Stimulated activated CD4-positive, alpha-beta T cell treated with anti-CD3 and anti-CD28 coated beads, Interleukin-2, amount 100 ng/mL, for 24 hours (primary cell): ENCODE measurements around the gene TRMT2B.
"Not testable (repeated sequence)": the region's sequence is repeated elsewhere in the genome, so short reads cannot be mapped to it uniquely, and the experiment has no call there.

Experiments used
- DNase-seq, 2 donors: peaks; one replicate each; pipeline ENCODE4 v3.0.0-alpha.2; 2020

TRMT2B gene

DNA sequence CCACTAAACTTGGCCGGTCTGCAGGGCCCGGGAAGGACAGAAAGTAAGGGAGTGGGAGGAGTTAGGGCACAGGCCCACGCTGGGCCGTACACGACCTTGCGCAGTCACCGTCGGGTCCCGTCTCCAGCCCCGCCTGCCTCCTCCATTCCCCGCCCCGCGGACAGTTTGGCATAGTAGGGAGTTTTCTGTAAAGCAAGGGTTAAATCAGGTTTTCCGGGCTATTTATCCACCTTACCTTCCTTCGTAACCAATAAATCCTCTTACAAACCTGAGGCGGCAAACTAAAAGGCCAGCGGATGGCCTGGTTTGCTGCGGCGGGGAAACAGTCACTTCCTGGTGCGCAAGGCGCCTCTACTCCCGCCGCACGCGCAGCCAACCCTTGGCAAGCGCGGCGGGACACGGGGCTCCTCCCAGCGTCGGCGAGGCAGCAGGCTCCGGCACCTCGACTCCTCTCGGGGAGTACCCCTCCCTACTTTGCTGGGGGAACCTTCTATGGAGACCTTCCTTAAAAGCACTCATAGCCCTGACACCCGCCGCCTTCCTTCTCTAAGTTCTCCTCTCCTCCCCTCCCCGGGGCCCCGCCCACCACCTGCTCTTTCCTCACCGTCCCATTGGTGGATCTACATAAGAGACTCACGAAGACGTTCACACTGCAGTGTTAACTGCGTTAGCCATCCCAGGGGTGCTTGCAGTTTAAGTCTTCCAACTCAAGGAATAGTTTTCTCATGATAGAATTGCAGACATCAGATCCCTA is at the start of gene TRMT2B:
Gene TRMT2B, minus strand, starts transcription at position 563 of the 754 bp plus-strand sequence. CDS start 9,822 bp downstream, outside the sequence.
- DNase-seq, result peak; percentile 79 to 80

- peak; percentile 89 to 90 for DNase-seq
Measured at GRCh38 chrX:101097546-101098453, 45.9 kb upstream of the TRMT2B start, which contains the start of gene CENPI. Gene CENPI (plus strand): TSS chrX:101098204. CDS start chrX:101101071, 2,867 bp downstream.

GRCh38 chrX:101091817-101092216 is 39.9 kb upstream of the TRMT2B start:
- no peak for DNase-seq

GRCh38 chrX:101081231-101081630 is 29.3 kb upstream of the TRMT2B start:
- no peak for DNase-seq

- no peak for DNase-seq
Measured at GRCh38 chrX:101080326-101081124, 28.6 kb upstream of the TRMT2B start.

DNA sequence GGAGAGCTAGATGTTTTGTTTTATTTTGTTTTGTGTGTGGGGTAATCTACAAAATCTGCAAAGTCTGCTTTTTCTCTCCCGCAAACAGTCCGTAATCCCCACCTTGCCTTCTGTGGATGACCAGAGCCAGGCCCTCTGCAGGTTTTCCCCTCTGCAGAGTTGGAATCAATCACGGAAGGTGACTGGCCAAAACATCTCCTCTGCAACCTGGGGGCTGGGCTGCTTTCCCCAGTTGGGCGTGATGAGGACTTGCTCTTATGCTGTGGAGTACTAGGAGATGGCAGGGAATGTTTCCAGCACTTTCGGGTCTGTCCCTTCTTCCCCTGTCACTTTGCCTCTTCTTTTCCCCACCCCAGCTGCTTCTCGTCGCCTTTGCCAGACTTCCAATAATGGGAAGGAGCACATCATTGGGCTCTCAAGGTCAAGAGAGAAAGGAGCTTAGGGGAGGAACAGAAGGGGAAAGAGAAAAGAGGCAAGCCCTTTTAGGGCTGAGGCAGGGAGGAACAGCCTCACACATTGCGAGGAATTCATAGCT is 27.9 kb upstream of the TRMT2B start:
- no peak for DNase-seq

- DNase-seq, result no peak
Measured at GRCh38 chrX:101078716-101079598, 27.0 kb upstream of the TRMT2B start, which contains the start of gene TMEM35A. Gene TMEM35A (plus strand): TSS chrX:101078879. CDS start chrX:101079003, 124 bp downstream.

DNA sequence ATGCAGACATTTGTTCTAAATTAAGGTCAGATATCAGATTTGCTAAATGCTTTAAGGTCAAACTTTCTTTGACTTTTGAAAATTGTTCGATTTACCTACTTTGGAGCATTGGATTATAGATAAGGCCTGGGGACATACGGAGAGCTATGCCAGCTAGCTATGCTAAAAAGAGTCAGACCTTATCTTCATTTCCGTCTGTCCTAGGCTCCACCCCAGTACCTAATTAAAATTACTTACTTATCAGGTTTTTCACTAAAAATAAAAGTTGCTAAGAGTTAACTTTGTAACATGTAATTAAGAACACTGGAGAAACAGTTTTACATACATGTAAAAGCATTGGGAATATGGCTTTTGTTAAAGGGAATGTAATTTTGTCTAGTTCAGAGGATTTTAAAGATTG is 19.7 kb upstream of the TRMT2B start:
- DNase-seq, result no peak

DNA sequence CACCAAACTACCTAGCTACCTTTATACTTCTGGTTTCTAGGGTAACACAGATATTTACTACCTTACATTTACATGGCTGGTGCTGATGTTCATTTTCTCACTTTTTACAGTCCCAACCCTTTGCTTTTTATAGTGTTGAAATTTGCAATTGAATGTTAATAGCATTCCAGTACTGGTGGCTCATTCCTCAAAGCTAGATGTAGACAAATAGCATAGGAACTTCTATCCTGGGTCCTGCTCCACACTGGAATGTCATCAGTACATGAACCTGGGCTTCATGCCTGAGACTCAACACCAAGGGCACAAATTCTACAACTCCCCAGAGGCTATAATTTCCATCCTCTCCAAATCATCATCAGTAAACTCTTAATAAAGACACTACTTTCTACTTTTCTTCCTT is 10.3 kb upstream of the TRMT2B start:
- DNase-seq, result no peak

DNA sequence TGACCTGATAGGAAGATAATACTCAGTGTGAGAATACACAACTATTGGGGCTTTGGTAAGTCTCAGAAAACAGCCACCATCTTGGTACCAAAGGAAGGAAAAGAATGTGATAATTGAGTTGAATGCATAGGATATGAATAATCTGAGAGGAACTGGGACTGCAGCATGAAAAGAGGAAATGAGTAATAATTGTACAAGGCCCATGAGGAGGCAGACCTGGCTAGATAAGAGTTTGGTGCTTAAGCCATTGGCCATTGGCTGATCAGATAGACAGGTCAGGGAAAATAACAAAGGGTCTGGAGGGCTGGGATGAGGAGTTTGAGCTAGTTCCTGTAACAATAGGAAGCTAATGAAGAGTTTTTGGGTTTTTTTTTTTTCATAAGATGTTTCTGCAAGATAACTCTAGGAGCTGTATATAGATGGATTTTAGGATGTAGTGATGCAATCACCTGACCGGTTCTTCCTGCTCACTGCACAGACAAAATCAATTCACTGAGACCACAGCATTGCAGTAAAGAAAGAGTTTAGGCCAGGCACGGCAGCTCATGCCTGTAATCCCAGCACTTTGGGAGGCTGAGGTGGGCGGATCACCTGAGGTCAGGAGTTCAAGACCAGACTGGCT is 5.3 kb upstream of the TRMT2B start:
- no peak for DNase-seq

DNA sequence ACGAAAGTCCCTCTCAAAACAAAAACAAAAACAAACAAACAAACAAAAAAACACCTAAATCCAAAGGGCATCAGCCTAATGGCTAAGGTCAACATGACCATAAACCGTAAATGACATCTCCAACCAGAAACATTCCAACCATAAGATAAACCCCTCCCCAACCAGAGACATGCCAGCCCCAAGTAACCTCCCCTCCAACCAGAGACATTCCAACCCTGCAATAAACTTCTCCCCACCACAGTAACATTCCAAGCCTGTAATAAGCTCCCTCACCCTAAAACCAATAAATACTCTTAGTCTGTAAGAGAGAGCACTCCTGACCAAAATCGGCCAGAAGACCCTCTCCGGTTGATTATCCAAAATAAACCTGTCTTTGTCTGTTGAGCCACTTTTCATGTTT is 4.6 kb upstream of the TRMT2B start:
- DNase-seq, result not testable (repeated sequence)

DNA sequence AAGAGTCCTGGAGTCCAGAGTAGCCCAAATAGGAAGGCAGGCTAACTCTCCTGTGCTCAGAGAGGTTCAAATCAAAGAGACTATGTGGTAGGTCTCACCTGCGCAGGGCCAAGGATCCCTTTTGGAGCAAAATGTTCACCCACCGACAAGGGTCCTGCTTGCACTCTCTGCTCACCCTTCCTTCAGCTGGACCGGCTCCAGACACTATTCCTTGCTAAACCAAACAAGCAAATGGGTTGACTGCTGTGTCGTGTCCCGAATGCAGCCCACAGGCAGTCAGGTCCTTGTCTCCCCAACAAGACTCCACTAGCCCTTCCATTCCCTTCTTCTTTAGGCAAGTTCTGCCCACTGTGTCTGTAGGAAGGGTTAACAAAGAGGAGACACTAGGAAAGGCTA is 760 bp downstream of the TRMT2B start:
- no peak for DNase-seq

DNA sequence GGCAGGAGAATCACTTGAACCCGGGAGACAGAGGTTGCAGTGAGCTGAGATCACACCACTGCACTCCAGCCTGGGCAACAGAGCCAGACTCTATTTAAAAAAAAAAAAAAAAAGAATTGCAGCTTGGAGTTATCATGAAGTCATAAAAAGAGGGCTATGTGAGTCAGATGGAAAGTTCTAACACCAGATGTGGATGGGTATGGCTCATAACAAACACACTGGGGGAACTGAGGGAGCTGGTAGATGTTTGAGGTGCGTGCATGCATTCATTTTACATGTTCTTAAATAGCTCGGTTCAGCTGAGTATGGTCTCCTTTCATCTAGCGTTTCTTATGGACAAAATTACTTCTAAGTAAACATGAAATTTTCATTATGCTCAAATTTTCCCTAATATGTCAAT is 11.7 kb downstream of the TRMT2B start:
- DNase-seq, result no peak

- no peak for DNase-seq
Measured at GRCh38 chrX:101037231-101037630, 14.7 kb downstream of the TRMT2B start.

- no peak for DNase-seq
Measured at GRCh38 chrX:101029665-101030064, 22.2 kb downstream of the TRMT2B start.

- no peak for DNase-seq
Measured at GRCh38 chrX:101028562-101028961, 23.3 kb downstream of the TRMT2B start.

DNA sequence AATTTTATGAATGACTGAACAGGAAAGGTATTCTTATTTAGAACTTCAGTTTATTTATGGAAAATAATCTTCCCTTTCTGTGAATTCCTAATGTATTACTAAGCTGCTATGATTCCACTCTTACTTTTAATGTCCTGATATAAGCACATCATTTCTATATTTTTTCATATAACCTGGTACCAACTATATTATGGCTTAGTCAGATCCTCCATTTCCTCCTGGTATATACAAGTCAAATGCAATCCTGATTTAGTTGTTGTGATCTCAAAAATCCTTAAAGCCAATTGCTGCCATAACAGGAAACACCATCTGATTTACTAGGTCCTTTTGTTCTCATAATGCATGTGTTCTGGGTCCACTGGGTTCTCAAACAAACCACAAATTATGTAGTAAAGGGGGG is 26.8 kb downstream of the TRMT2B start:
- no peak for DNase-seq

- no peak for DNase-seq
Measured at GRCh38 chrX:101022020-101022419, 29.9 kb downstream of the TRMT2B start.

GRCh38 chrX:101012031-101012430 is 39.9 kb downstream of the TRMT2B start:
- not testable (repeated sequence) for DNase-seq

GRCh38 chrX:101009090-101009489 is 42.8 kb downstream of the TRMT2B start:
- DNase-seq, result no peak

DNA sequence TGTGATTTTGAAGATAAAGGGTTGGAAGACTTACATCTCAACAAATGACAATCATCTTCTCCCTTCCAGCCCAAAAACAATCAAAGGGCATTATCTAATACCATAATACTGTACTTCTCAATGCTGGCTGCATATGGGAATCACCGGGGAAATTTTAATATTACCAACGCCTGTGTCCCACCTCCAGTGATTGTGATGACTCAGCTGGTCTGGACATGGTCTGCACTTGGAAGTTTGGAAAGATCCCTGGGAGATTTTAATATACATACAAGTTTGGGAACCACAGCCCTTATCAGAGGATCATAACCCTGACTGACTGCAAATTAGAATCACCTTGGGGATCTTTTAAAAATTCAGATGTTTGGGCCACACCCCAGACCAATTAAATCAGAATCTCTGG is 52.5 kb downstream of the TRMT2B start:
- DNase-seq, result no peak
